HCEC 1CT (cell line): ENCODE results near the gene CSNK1G1.

ENCODE experiments used
- DNase-seq: peaks from one replicate; pipeline ENCODE4 v3.0.0-alpha.2; 2017

Gene CSNK1G1

GRCh38 chr15:64151727-64152506, 204.1 kb downstream of the CSNK1G1 start, which contains the start of gene SNX22:
Gene SNX22 (plus strand): TSS chr15:64151731. CDS start chr15:64151776, 45 bp downstream.
- DNase-seq, result no peak

- DNase-seq, result no peak
These were observed 205.9 kb downstream of the CSNK1G1 start for GRCh38 chr15:64149893-64150578.

- peak; percentile 36 for DNase-seq
These were observed 206.5 kb downstream of the CSNK1G1 start for GRCh38 chr15:64149424-64149823.

- no peak for DNase-seq
These were observed 207.4 kb downstream of the CSNK1G1 start for GRCh38 chr15:64148581-64148980.

- DNase-seq, result no peak
These were observed 207.8 kb downstream of the CSNK1G1 start for GRCh38 chr15:64148168-64148567.

- DNase-seq, result no peak
These were observed 208.9 kb downstream of the CSNK1G1 start for GRCh38 chr15:64146885-64147681.

- DNase-seq, result no peak
These were observed 209.5 kb downstream of the CSNK1G1 start for GRCh38 chr15:64146520-64146884.

- no peak for DNase-seq
These were observed 209.9 kb downstream of the CSNK1G1 start for GRCh38 chr15:64146041-64146440.

- no peak for DNase-seq
These were observed 211.2 kb downstream of the CSNK1G1 start for GRCh38 chr15:64144565-64145281.

- DNase-seq, result no peak
These were observed 211.8 kb downstream of the CSNK1G1 start for GRCh38 chr15:64144192-64144564.

- DNase-seq, result no peak
These were observed 212.7 kb downstream of the CSNK1G1 start for GRCh38 chr15:64143276-64143675.

GRCh38 chr15:64141798-64142512, 214.0 kb downstream of the CSNK1G1 start:
- no peak for DNase-seq

- DNase-seq, result no peak
These were observed 217.5 kb downstream of the CSNK1G1 start for GRCh38 chr15:64138331-64138941.

- no peak for DNase-seq
These were observed 218.6 kb downstream of the CSNK1G1 start for GRCh38 chr15:64137226-64137833.

- no peak for DNase-seq
These were observed 219.6 kb downstream of the CSNK1G1 start for GRCh38 chr15:64136347-64136746.

GRCh38 chr15:64134345-64134829, 221.6 kb downstream of the CSNK1G1 start:
- DNase-seq, result no peak

- no peak for DNase-seq
These were observed 222.2 kb downstream of the CSNK1G1 start for GRCh38 chr15:64133623-64134344.

- no peak for DNase-seq
These were observed 223.8 kb downstream of the CSNK1G1 start for GRCh38 chr15:64132217-64132616.

GRCh38 chr15:64131547-64131946, 224.4 kb downstream of the CSNK1G1 start:
- DNase-seq, result no peak

GRCh38 chr15:64130159-64130558, 225.8 kb downstream of the CSNK1G1 start:
- no peak for DNase-seq
